Suprapubic skin (tissue), 4 donors: Measurements from ENCODE around the gene TRIM44. TPM values are rescaled to one million over a fixed set of nuclear protein-coding genes. Genes with fewer than 3 reads are reported as not detected.
"Not testable (repeated sequence)": the region's sequence is repeated elsewhere in the genome, so short reads cannot be mapped to it uniquely, and the experiment has no call there.

Experiments used
- DNase-seq, 2 donors: peaks; one replicate each; pipeline ENCODE4 v3.0.0-alpha.2; 2019; ENCODE audit warnings: low spot score in 2 of 2
- H3K27ac ChIP-seq: fragments of 200-600 bp; sonication (generic); one replicate; pipeline ENCODE4 v1.5.1; 2019
- H3K27me3 ChIP-seq: fragments of 200-600 bp; sonication (generic); one replicate; pipeline ENCODE4 v1.5.1; 2019
- H3K36me3 ChIP-seq: fragments of 200-600 bp; sonication (generic); one replicate; pipeline ENCODE4 v1.5.1; 2019
- H3K4me1 ChIP-seq: fragments of 200-600 bp; sonication (generic); one replicate; pipeline ENCODE4 v1.5.1; 2019
- H3K4me3 ChIP-seq: fragments of 200-600 bp; sonication (generic); one replicate; pipeline ENCODE4 v1.5.1; 2019; ENCODE audit warnings: mild to moderate bottlenecking
- H3K9me3 ChIP-seq: fragments of 200-600 bp; sonication (generic); one replicate; pipeline ENCODE4 v1.5.1; 2019
- EP300 ChIP-seq: sonication (generic); formaldehyde crosslinking; IDR thresholded peaks from one replicate; pipeline ENCODE4 v1.6.1; 2017; ENCODE audit warnings: antibody characterized with exemption
- POLR2A ChIP-seq, 2 donors: fragments of 450-650 bp; IDR thresholded peaks; one replicate each; pipeline ENCODE4 v1.6.1; 2017; ENCODE audit warnings: antibody characterized with exemption in 2 of 2, mild to moderate bottlenecking in 2 of 2, moderate library complexity in 2 of 2
- POLR2AphosphoS5 ChIP-seq, 3 donors: sonication (generic); formaldehyde crosslinking; IDR thresholded peaks; one replicate each; pipeline ENCODE4 v1.6.1; 2017; ENCODE audit warnings: antibody characterized with exemption in 3 of 3
- WGBS: methylation state at CpG from one replicate; pipeline ENCODE4 v1.1.5; 2018; 5-methylcytosine and 5-hydroxymethylcytosine counted together
- total RNA-seq, 4 donors: library from RNA; depleted of rRNA; stranded (reverse); fragments of >200 nt; gene quantifications; one replicate each; pipeline ENCODE4 v1.1.0, GENCODE V29; 2016
- TF ChIP-seq, protein P1 (sequence below), 2 donors: fragments of 200-600 bp in 1 of 2; fragments of 450-650 bp in 1 of 2; sonication (generic) in 1 of 2; IDR thresholded peaks; one replicate each; pipeline ENCODE4 v1.5.1; 2016 to 2019; ENCODE audit warnings: antibody characterized with exemption in 2 of 2, mild to moderate bottlenecking in 1 of 2, moderate library complexity in 1 of 2

Gene TRIM44
- total RNA-seq, 4 donors from 2014 or later = 21.3 to 55.7 (median 31.3) TPM

DNA sequence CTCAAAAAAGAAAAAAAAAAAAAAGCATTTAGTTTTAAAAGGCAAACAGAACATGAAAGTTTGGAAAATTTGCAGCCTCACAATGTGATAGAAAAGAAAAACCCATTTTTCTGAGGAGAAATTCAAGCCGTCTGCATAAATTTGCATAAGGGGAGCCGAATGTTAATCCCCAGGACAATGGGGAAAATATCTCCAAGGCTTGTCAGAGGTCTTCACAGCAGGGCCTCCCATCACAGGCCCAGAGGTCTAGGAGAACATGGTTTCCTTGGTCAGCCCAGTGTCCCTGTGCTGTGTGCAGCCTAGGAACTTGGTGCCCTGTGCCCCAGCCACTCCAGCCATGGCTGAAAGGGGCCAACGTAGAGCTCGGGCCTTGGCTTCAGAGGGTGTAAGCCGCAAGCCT lies 109.1 kb downstream of the TRIM44 start:
- Histone ChIP-seq H3K9me3 (no peaks in the 10 kb centered on the region), H3K27me3 (no peaks in the 10 kb centered on the region), H3K36me3 (no peaks in the 10 kb centered on the region), H3K27ac (no peak overlapping the region), H3K4me1 (no peaks in the 10 kb centered on the region), H3K4me3 (no peak overlapping the region)
- WGBS = 90% methylated on average over 5 of the region's 5 CpGs
- TF ChIP-seq EP300 = no peak
- TF ChIP-seq, protein P1, sequence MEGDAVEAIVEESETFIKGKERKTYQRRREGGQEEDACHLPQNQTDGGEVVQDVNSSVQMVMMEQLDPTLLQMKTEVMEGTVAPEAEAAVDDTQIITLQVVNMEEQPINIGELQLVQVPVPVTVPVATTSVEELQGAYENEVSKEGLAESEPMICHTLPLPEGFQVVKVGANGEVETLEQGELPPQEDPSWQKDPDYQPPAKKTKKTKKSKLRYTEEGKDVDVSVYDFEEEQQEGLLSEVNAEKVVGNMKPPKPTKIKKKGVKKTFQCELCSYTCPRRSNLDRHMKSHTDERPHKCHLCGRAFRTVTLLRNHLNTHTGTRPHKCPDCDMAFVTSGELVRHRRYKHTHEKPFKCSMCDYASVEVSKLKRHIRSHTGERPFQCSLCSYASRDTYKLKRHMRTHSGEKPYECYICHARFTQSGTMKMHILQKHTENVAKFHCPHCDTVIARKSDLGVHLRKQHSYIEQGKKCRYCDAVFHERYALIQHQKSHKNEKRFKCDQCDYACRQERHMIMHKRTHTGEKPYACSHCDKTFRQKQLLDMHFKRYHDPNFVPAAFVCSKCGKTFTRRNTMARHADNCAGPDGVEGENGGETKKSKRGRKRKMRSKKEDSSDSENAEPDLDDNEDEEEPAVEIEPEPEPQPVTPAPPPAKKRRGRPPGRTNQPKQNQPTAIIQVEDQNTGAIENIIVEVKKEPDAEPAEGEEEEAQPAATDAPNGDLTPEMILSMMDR (IDR thresholded peaks at IDR 0.05) = no peak
- no peak for TF ChIP-seq POLR2AphosphoS5 (IDR thresholded peaks at IDR 0.05)
- DNase-seq = no peak

DNA sequence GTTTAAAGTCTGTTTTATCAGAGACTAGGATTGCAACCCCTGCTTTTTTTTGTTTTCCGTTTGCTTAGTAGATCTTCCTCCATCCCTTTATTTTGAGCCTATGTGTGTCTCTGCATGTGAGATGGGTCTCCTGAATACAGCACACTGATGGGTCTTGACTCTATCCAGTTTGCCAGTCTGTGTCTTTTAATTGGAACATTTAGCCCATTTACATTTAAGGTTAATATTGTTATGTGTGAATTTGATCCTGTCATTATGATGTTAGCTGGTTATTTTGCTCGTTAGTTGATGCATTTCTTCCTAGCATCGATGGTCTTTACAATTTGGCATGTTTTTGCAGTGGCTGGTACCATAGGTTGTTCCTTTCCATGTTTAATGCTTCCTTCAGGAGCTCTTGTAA lies 114.7 kb downstream of the TRIM44 start:
- not testable (repeated sequence) for DNase-seq, H3K4me3 ChIP-seq, H3K36me3 ChIP-seq, H3K9me3 ChIP-seq, H3K4me1 ChIP-seq, H3K27me3 ChIP-seq, H3K27ac ChIP-seq
- 92% methylated on average over 2 of the region's 3 CpGs for WGBS

DNA sequence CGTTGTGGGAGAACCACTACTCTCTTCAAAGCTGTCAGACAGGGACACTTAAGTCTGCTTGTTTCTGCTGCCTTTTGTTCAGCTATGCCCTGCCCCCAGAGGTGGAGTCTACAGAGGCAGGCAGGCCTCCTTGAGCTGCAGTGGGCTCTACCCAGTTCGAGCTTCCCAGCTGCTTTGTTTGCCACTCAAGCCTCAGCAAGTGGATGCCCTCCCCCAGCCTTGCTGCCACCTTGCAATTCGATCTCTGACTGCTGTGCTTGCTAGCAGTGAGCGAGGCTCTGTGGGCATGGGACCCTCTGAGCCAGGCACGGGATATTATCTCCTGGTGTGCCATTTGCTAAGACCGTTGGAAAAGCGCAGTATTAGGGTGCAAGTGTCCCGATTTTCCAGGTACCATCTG lies 116.4 kb downstream of the TRIM44 start:
- WGBS = 92% methylated on average over 5 of the region's 8 CpGs
- H3K9me3 ChIP-seq = not testable (repeated sequence)

DNA sequence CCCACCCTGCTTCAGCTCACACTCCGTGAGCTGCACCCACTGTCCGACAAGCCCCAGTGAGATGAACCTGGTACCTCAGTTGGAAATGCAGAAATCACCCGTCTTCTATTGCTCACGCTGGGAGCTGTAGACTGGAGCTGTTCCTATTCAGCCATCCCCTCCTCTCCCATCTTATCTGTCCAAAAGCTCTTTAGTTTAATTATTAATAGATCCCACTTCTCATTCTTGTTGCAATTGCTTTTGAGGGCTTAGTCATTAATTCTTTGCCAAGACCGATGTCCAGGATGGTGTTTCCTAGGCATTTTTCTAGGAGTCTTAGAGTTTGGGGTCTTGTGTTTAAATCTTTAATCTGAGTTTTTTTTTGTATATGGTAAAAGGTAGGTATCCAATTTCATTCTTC lies 116.8 kb downstream of the TRIM44 start:
- H3K36me3 ChIP-seq = no peaks in the 10 kb centered on the region
- H3K27me3 ChIP-seq = no peaks in the 10 kb centered on the region
- no peak overlapping the region for H3K27ac ChIP-seq
- no peaks in the 10 kb centered on the region for H3K4me1 ChIP-seq
- 98% methylated on average over 5 of the region's 5 CpGs for WGBS
- DNase-seq = no peak
- H3K4me3 ChIP-seq = no peak overlapping the region
- no peaks in the 10 kb centered on the region for H3K9me3 ChIP-seq
- TF ChIP-seq POLR2A (IDR thresholded peaks at IDR 0.05) (no peak), EP300 (no peak), POLR2AphosphoS5 (IDR thresholded peaks at IDR 0.05) (no peak)
- TF ChIP-seq, protein P1 (IDR thresholded peaks at IDR 0.05) = no peak

More for the DNA sequence above, 116.4 kb downstream of the TRIM44 start:
- not testable (repeated sequence) for H3K27me3 ChIP-seq, H3K4me3 ChIP-seq, H3K4me1 ChIP-seq, DNase-seq, H3K36me3 ChIP-seq, H3K27ac ChIP-seq

DNA sequence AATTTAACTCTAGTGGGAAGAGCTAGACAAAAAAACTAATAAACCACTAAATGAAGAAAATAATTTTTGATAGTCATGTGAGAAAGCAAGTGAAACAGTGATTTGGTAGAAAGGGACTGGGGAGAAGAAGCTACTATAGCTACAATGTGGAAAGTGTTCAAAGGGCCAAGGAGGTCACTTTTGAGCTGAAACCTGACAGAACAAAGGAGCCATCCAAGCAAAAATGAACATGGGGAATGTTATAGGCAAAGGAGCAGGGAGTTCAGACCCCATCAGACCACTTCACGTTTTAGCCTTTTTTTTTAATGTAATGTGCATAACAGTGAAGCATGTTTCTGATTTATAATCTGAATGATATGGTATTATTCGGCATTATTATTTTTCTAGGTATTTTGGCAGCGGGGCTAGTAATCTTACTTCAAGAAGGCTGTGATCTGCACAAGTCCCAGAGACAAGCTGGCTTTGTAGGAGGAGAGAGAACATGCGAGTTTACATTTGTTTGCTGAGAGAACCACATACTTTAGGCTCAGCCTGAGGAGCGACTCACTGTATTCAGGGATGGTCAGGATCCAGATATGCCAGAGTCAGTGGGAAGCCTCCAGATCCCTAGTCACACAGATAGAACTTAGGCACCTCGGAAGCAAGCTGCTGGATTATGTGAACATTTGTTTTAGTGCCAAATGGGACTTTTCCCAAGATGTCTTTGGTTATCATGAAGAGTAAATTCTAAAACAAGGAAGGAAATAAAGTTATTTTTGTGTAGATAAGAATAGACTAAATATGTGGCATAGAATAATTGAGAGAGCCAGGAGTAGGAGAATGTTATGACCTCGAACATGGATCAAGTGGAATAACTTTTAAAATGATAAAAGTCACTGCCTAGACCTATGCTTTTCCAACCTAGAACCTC lies 118.6 kb downstream of the TRIM44 start:
- Histone ChIP-seq H3K27ac (no peak overlapping the region), H3K4me3 (no peak overlapping the region), H3K9me3 (no peaks in the 10 kb centered on the region), H3K27me3 (no peaks in the 10 kb centered on the region), H3K36me3 (no peaks in the 10 kb centered on the region), H3K4me1 (peaks cover 9% of the 10 kb centered on the region)
- TF ChIP-seq, protein P1 (IDR thresholded peaks at IDR 0.05) = no peak
- TF ChIP-seq POLR2AphosphoS5 (IDR thresholded peaks at IDR 0.05) (no peak), EP300 (no peak), POLR2A (IDR thresholded peaks at IDR 0.05) (no peak)
- no peak for DNase-seq
- 68% methylated on average over 7 of the region's 7 CpGs for WGBS

DNA sequence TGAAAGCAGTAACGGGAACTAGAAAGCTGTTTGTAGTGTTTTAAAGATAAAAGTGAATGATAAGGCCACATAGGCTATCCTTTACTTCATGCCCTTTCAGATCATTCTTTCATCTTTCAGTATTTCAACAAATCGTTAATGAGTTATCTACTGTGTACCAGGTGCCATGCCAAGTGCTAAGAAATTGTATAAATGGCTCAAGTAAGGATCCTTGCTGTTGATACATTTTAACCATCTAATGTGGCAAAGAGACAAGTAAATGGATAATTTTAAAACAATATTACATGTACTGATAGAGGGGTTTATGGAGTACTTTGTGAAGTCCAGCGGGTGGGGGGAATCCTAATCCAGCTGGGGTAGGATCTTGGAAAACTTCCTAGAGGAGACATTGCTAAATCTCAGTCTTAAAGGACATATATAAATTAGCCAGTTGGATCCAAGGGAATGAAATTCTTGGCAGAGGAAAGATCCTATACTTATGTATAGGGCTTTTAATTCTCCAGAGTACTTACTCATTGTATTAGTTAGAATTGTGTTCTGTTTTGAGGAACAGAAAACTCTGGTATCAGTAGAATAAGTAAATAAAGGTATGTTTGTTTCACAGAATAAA lies 119.4 kb downstream of the TRIM44 start:
- no peak for DNase-seq
- Histone ChIP-seq H3K4me1 (peaks cover 10% of the 10 kb centered on the region), H3K4me3 (no peak overlapping the region), H3K36me3 (no peaks in the 10 kb centered on the region), H3K27ac (no peak overlapping the region), H3K27me3 (no peaks in the 10 kb centered on the region), H3K9me3 (no peaks in the 10 kb centered on the region)
- no peak for TF ChIP-seq EP300
- TF ChIP-seq, protein P1 (IDR thresholded peaks at IDR 0.05) = no peak
- no peak for TF ChIP-seq POLR2AphosphoS5 (IDR thresholded peaks at IDR 0.05)
- TF ChIP-seq POLR2A (IDR thresholded peaks at IDR 0.05) = no peak
- 77% methylated on average over 3 of the region's 3 CpGs for WGBS
